MM.1S (cell line): ENCODE measurements around the gene P2RY12.

Source experiments
- DNase-seq: peaks from one replicate; pipeline ENCODE4 v3.0.0-alpha.2; 2015
- H2AFZ ChIP-seq: fragments of 300-600 bp; sonication (generic); 2 replicates; pipeline ENCODE4 v1.6.0; 2016; ENCODE audit warnings: antibody characterized with exemption, low read length
- H3F3A ChIP-seq: fragments of 300-600 bp; sonication (generic); 2 replicates; pipeline ENCODE4 v1.6.1; 2016; ENCODE audit warnings: mild to moderate bottlenecking, antibody characterized with exemption, low read length, moderate library complexity, mixed read lengths; ENCODE audit not compliant: insufficient read depth
- H3K27ac ChIP-seq: fragments of 300-600 bp; sonication (generic); 2 replicates; pipeline ENCODE4 v1.5.1; 2016; ENCODE audit warnings: mild to moderate bottlenecking, low read length
- H3K27me3 ChIP-seq: fragments of 300-600 bp; sonication (generic); replicated peaks from 2 replicates; pipeline ENCODE4 v1.6.0; 2016; ENCODE audit warnings: low read length; ENCODE audit not compliant: insufficient read depth
- H3K36me3 ChIP-seq: fragments of 300-600 bp; sonication (generic); replicated peaks from 2 replicates; pipeline ENCODE4 v1.6.1; 2016; ENCODE audit warnings: mild to moderate bottlenecking, low read length, mixed read lengths; ENCODE audit not compliant: insufficient read depth
- H3K4me1 ChIP-seq: fragments of 300-600 bp; sonication (generic); 2 replicates; pipeline ENCODE4 v1.6.1; 2016; ENCODE audit warnings: low read length, mixed read lengths
- H3K4me2 ChIP-seq: fragments of 300-600 bp; sonication (generic); 2 replicates; pipeline ENCODE4 v1.6.0; 2016; ENCODE audit warnings: low read depth, low read length
- H3K4me3 ChIP-seq: fragments of 300-600 bp; sonication (generic); 2 replicates; pipeline ENCODE4 v1.5.1; 2016; ENCODE audit warnings: low read length, mixed read lengths
- H3K79me2 ChIP-seq: fragments of 300-600 bp; sonication (generic); 2 replicates; pipeline ENCODE4 v1.6.1; 2016; ENCODE audit warnings: mixed run types, low read length, mixed read lengths
- H3K9ac ChIP-seq: fragments of 300-600 bp; sonication (generic); 2 replicates; pipeline ENCODE4 v1.6.1; 2016; ENCODE audit warnings: low read length, mixed read lengths
- H3K9me2 ChIP-seq: fragments of 300-600 bp; sonication (generic); replicated peaks from 2 replicates; pipeline ENCODE4 v1.6.1; 2016; ENCODE audit warnings: mild to moderate bottlenecking, low read length, mixed read lengths; ENCODE audit not compliant: insufficient read depth
- H3K9me3 ChIP-seq: fragments of 300-600 bp; sonication (generic); replicated peaks from 2 replicates; pipeline ENCODE4 v1.6.1; 2016; ENCODE audit warnings: mild to moderate bottlenecking, low read length, mixed read lengths; ENCODE audit not compliant: insufficient read depth
- H4K20me1 ChIP-seq: fragments of 300-600 bp; sonication (generic); 2 replicates; pipeline ENCODE4 v1.6.1; 2016; ENCODE audit warnings: mild to moderate bottlenecking, low read length, moderate library complexity, mixed read lengths; ENCODE audit not compliant: insufficient read depth
- EZH2 ChIP-seq: fragments of 300-600 bp; sonication (generic); optimal IDR thresholded peaks from 2 replicates; pipeline ENCODE3; 2017; ENCODE audit warnings: low read depth, mild to moderate bottlenecking, antibody characterized with exemption, low read length, mixed read lengths
- EZH2phosphoT487 ChIP-seq: fragments of 300-600 bp; sonication (generic); IDR thresholded peaks from 2 replicates; pipeline ENCODE4 v1.6.1; 2018; ENCODE audit warnings: antibody characterized with exemption, low read length
- TF ChIP-seq, protein P1 (sequence below): fragments of 300-600 bp; sonication (generic); IDR thresholded peaks from 2 replicates; pipeline ENCODE4 v1.5.1; 2016; ENCODE audit warnings: antibody characterized with exemption, low read length, mixed read lengths

P2RY12 gene

DNA sequence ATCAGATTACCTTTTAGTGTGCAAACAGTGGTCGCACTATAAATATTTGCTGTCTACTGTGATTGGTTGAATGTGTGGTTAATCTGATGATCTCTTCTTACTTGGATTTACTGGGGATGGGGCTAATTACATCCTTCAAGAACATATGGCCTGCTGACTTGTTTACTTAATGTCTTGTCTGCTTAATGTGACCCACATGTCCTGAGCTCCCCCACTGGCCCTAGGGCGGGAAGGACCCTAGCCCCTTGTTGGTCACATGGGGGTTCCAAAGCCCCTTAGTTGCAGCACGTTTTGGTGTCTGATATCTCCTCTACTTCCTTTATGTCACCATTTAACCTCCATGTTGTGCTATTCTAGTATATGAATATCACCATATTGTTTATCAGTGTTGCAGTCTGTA, 17.8 kb upstream of the P2RY12 start:
- Histone ChIP-seq H4K20me1 (no peaks in the 10 kb centered on the region), H3K4me3 (no peak overlapping the region), H3K79me2 (no peaks in the 10 kb centered on the region), H3K9me2 (no peaks in the 10 kb centered on the region), H3K36me3 (no peaks in the 10 kb centered on the region), H3K4me2 (no peak overlapping the region), H3K9me3 (no peaks in the 10 kb centered on the region), H3F3A (no peaks in the 10 kb centered on the region), H3K9ac (no peak overlapping the region), H3K4me1 (no peaks in the 10 kb centered on the region), H2AFZ (no peak overlapping the region), H3K27me3 (no peaks in the 10 kb centered on the region), H3K27ac (no peak overlapping the region)
- TF ChIP-seq EZH2phosphoT487: no peak
- TF ChIP-seq EZH2: no peak
- TF ChIP-seq, protein P1, sequence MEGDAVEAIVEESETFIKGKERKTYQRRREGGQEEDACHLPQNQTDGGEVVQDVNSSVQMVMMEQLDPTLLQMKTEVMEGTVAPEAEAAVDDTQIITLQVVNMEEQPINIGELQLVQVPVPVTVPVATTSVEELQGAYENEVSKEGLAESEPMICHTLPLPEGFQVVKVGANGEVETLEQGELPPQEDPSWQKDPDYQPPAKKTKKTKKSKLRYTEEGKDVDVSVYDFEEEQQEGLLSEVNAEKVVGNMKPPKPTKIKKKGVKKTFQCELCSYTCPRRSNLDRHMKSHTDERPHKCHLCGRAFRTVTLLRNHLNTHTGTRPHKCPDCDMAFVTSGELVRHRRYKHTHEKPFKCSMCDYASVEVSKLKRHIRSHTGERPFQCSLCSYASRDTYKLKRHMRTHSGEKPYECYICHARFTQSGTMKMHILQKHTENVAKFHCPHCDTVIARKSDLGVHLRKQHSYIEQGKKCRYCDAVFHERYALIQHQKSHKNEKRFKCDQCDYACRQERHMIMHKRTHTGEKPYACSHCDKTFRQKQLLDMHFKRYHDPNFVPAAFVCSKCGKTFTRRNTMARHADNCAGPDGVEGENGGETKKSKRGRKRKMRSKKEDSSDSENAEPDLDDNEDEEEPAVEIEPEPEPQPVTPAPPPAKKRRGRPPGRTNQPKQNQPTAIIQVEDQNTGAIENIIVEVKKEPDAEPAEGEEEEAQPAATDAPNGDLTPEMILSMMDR: no peak
- no peak for DNase-seq

DNA sequence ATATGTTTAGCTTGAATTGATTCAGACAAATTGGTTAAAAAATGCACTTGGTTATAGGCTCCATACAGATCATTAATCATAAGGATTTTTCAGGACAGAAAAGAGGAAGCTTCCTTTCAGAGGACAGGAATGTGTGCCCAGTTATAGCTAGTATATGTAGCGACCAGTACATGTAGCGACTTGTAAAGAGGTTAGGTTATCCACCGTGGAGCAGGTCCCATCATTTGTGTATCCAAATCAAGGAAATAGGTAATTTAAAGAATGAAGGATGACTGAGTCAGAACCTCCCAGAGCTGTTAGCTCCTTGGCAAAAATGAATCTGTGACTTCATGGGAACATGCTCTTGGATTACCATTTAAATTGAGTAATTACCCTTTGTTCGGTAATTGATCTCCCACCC, 15.8 kb upstream of the P2RY12 start:
- no peak for DNase-seq
- no peak overlapping the region for H3K4me3 ChIP-seq
- H3K9ac ChIP-seq: no peak overlapping the region
- no peaks in the 10 kb centered on the region for H3K36me3 ChIP-seq
- no peaks in the 10 kb centered on the region for H3K27me3 ChIP-seq
- H3K27ac ChIP-seq: no peak overlapping the region
- TF ChIP-seq, protein P1: no peak
- H3F3A ChIP-seq: no peaks in the 10 kb centered on the region
- H3K9me2 ChIP-seq: no peaks in the 10 kb centered on the region
- no peaks in the 10 kb centered on the region for H3K4me1 ChIP-seq
- no peak overlapping the region for H3K4me2 ChIP-seq
- H3K79me2 ChIP-seq: no peaks in the 10 kb centered on the region
- no peak overlapping the region for H2AFZ ChIP-seq
- H3K9me3 ChIP-seq: no peaks in the 10 kb centered on the region
- H4K20me1 ChIP-seq: no peaks in the 10 kb centered on the region

DNA sequence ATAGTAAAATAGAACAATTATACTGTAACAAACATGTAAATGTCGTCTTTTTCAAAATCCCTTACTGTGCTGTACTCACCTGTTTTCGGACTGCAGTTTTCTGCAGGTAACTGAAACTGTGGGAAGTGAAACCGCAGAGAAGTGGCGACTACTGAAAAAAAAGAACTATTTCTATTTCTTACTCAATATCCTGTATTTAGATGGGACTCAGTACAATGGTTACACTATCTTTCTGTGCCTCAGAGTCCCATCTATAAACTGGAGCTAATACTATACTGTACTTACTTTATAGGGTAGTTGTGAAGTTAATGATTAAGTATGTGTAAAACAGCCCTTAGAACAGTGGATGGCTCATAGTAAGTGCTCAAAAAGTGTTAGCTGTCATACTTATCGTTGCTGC, 14.3 kb upstream of the P2RY12 start:
- no peak overlapping the region for H3K4me3 ChIP-seq
- no peak for TF ChIP-seq EZH2
- TF ChIP-seq, protein P1: no peak
- TF ChIP-seq EZH2phosphoT487: no peak
- H3K79me2 ChIP-seq: no peaks in the 10 kb centered on the region
- no peaks in the 10 kb centered on the region for H3K9me2 ChIP-seq
- H3K27me3 ChIP-seq: no peaks in the 10 kb centered on the region
- H3K4me2 ChIP-seq: no peak overlapping the region
- H3K27ac ChIP-seq: no peak overlapping the region
- no peak overlapping the region for H3K9ac ChIP-seq
- no peaks in the 10 kb centered on the region for H3K4me1 ChIP-seq
- H3K9me3 ChIP-seq: no peaks in the 10 kb centered on the region
- no peaks in the 10 kb centered on the region for H3K36me3 ChIP-seq
- no peaks in the 10 kb centered on the region for H3F3A ChIP-seq
- no peak overlapping the region for H2AFZ ChIP-seq
- DNase-seq: peak; percentile 61
- H4K20me1 ChIP-seq: no peaks in the 10 kb centered on the region

DNA sequence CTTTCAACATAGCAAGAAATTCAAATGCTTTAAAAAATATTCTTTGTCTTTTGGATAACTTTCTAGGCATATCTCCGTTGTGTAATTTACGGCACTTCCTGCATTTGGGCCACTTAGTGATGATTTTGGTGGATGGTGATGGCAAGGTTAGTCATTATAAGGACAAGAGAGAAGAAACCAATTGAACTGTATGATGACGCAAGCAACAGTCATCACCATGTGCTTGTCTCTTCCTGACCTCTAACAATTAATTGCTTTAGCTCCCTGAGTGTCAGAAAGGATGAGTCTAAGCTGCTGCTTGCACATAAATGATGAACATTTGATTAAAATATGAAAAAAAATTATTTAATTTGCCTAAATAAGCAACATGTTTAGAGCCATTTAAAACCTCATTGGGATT, 11.3 kb upstream of the P2RY12 start:
- Histone ChIP-seq H3K9me2 (no peaks in the 10 kb centered on the region), H3K79me2 (no peaks in the 10 kb centered on the region), H3F3A (no peaks in the 10 kb centered on the region), H3K36me3 (no peaks in the 10 kb centered on the region), H4K20me1 (no peaks in the 10 kb centered on the region), H3K4me1 (no peaks in the 10 kb centered on the region), H3K27ac (no peak overlapping the region), H3K4me2 (no peak overlapping the region), H3K9ac (no peak overlapping the region), H2AFZ (no peak overlapping the region), H3K9me3 (no peaks in the 10 kb centered on the region), H3K4me3 (no peak overlapping the region), H3K27me3 (no peaks in the 10 kb centered on the region)
- DNase-seq: no peak
- TF ChIP-seq EZH2phosphoT487 (no peak), EZH2 (no peak)
- TF ChIP-seq, protein P1: no peak
